ENCODE data around the gene GNA12.

The GNA12 gene

DNA sequence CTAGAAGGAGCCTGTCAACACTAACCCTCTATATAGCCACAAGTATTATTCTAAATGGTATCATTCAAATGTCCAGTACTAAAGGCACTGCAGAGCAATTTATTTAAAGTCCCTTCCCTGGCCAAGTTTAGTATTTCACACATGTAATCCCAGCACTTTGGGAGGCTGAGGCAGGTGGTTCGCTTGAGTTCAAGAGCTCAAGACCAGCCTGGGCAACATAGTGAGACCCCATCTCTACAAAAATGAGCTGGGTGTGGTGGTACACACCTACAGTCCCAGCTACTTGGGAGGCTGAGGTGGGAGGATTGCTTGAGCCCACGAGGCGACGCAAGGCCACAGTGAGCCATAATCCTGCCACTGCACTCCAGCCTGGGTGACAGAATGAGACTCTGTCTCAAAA lies 3.6 kb downstream of the GNA12 start:
- Histone ChIP-seq H3K9ac (ENCODE audit: low read length) (no peak overlapping the region), H2AFZ (ENCODE audit: low read depth, low read length, severe bottlenecking) (no peak overlapping the region), H3K79me2 (ENCODE audit: insufficient read depth, low read length) (no peaks in the 10 kb centered on the region), H3K4me2 (ENCODE audit: low read depth, low read length, poor library complexity, severe bottlenecking) (no peak overlapping the region), H4K20me1 (ENCODE audit: low read depth, low read length) (no peaks in the 10 kb centered on the region; the same call in 1 of the 2 replicates), H3K4me3 (ENCODE audit: insufficient read depth, low read length, poor library complexity, severe bottlenecking) (no peak overlapping the region), H3K9me2 (replicated peaks; ENCODE audit: insufficient read depth, low read length) (no peaks in the 10 kb centered on the region), H3K27me3 (ENCODE audit: low read length) (no peaks in the 10 kb centered on the region), H3K9me3 (ENCODE audit: insufficient read depth, low read length) (no peaks in the 10 kb centered on the region), H3F3A (ENCODE audit: insufficient read depth) (no peaks in the 10 kb centered on the region), H3K36me3 (ENCODE audit: low read length) (no peaks in the 10 kb centered on the region), H3K27ac (ENCODE audit: low read depth, low read length) (no peak overlapping the region)
- TF ChIP-seq, protein P1, sequence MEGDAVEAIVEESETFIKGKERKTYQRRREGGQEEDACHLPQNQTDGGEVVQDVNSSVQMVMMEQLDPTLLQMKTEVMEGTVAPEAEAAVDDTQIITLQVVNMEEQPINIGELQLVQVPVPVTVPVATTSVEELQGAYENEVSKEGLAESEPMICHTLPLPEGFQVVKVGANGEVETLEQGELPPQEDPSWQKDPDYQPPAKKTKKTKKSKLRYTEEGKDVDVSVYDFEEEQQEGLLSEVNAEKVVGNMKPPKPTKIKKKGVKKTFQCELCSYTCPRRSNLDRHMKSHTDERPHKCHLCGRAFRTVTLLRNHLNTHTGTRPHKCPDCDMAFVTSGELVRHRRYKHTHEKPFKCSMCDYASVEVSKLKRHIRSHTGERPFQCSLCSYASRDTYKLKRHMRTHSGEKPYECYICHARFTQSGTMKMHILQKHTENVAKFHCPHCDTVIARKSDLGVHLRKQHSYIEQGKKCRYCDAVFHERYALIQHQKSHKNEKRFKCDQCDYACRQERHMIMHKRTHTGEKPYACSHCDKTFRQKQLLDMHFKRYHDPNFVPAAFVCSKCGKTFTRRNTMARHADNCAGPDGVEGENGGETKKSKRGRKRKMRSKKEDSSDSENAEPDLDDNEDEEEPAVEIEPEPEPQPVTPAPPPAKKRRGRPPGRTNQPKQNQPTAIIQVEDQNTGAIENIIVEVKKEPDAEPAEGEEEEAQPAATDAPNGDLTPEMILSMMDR (IDR thresholded peaks at IDR 0.05; ENCODE audit: insufficient read depth, low read length, poor library complexity, severe bottlenecking): no peak
- TF ChIP-seq EZH2phosphoT487 (conservative IDR thresholded peaks at IDR 0.05; ENCODE audit: low read length): no peak

DNA sequence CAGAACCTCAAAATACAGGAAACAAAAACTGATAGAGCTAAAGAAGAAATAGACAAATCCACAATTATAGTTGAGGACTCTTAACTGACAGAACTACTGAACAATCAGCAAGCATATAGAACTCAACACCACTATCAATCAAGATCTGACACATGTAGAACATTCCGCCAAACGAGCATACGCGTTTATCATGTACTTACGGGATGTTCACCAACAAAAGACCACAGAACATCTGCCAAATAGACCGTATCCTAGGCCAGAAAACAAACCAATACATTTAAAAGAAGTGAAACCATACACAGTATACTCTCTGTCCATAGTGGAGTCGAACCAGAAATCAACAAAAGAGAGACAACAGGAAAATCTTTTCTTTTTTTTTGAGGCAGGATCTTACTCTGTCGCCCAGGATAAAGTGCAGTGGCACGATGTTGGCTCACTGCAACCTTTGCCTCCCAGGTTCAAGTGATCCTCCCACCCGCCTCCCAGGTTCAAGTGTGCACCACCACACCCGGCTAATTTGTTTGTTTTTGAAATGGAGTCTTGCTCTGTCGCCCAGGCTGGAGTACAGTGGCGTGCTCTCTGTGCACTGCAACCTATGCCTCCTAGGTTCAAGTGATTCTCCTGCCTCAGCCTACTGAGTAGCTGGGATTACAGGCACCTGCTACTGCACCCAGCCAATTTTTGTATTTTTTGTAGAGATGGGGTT lies 5.1 kb downstream of the GNA12 start:
- H2AFZ ChIP-seq (ENCODE audit: low read depth, low read length, severe bottlenecking): no peak overlapping the region
- no peaks in the 10 kb centered on the region for H3K9me2 ChIP-seq (replicated peaks; ENCODE audit: insufficient read depth, low read length)
- no peaks in the 10 kb centered on the region for H3K27me3 ChIP-seq (ENCODE audit: low read length)
- no peaks in the 10 kb centered on the region for H3F3A ChIP-seq (ENCODE audit: insufficient read depth)
- no peak overlapping the region for H3K9ac ChIP-seq (ENCODE audit: low read length)
- TF ChIP-seq EZH2phosphoT487 (conservative IDR thresholded peaks at IDR 0.05; ENCODE audit: low read length): no peak
- TF ChIP-seq, protein P1 (IDR thresholded peaks at IDR 0.05; ENCODE audit: insufficient read depth, low read length, poor library complexity, severe bottlenecking): no peak
- no peaks in the 10 kb centered on the region for H3K9me3 ChIP-seq (ENCODE audit: insufficient read depth, low read length)
- H3K4me3 ChIP-seq (ENCODE audit: insufficient read depth, low read length, poor library complexity, severe bottlenecking): no peak overlapping the region
- H4K20me1 ChIP-seq (ENCODE audit: low read depth, low read length): no peaks in the 10 kb centered on the region; the same call in 1 of the 2 replicates
- H3K36me3 ChIP-seq (ENCODE audit: low read length): no peaks in the 10 kb centered on the region
- no peaks in the 10 kb centered on the region for H3K79me2 ChIP-seq (ENCODE audit: insufficient read depth, low read length)
- no peak overlapping the region for H3K27ac ChIP-seq (ENCODE audit: low read depth, low read length)
- no peak overlapping the region for H3K4me2 ChIP-seq (ENCODE audit: low read depth, low read length, poor library complexity, severe bottlenecking)

DNA sequence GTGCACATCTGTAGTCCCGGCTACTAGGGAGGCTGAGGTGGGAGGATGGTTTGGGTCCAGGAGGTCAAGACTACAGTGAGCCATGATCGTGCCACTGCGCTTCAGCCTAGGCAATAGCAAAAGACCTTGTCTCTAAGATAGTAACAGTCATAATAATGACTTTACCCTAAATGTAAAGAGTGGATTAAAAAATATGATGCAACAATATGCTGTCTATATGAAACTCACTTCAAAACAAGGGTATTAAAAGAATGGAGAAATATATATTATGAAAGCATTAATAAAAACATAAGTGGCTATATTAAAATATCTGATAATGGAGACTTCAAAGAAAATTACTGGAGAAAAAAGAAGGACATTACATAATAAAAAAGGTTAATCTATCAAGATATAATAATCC lies 5.7 kb downstream of the GNA12 start:
- H3F3A ChIP-seq (ENCODE audit: insufficient read depth): no peaks in the 10 kb centered on the region
- TF ChIP-seq, protein P1 (IDR thresholded peaks at IDR 0.05; ENCODE audit: insufficient read depth, low read length, poor library complexity, severe bottlenecking): no peak
- no peak for TF ChIP-seq EZH2phosphoT487 (conservative IDR thresholded peaks at IDR 0.05; ENCODE audit: low read length)
- H3K36me3 ChIP-seq (ENCODE audit: low read length): no peaks in the 10 kb centered on the region
- no peaks in the 10 kb centered on the region for H3K27me3 ChIP-seq (ENCODE audit: low read length)
- H2AFZ ChIP-seq (ENCODE audit: low read depth, low read length, severe bottlenecking): no peak overlapping the region
- H3K79me2 ChIP-seq (ENCODE audit: insufficient read depth, low read length): no peaks in the 10 kb centered on the region
- no peaks in the 10 kb centered on the region for H3K9me2 ChIP-seq (replicated peaks; ENCODE audit: insufficient read depth, low read length)
- no peaks in the 10 kb centered on the region; the same call in 1 of the 2 replicates for H4K20me1 ChIP-seq (ENCODE audit: low read depth, low read length)
- no peak overlapping the region for H3K4me2 ChIP-seq (ENCODE audit: low read depth, low read length, poor library complexity, severe bottlenecking)
- H3K27ac ChIP-seq (ENCODE audit: low read depth, low read length): no peak overlapping the region
- H3K9me3 ChIP-seq (ENCODE audit: insufficient read depth, low read length): no peaks in the 10 kb centered on the region
- H3K4me3 ChIP-seq (ENCODE audit: insufficient read depth, low read length, poor library complexity, severe bottlenecking): no peak overlapping the region
- H3K9ac ChIP-seq (ENCODE audit: low read length): no peak overlapping the region

All from SU-DHL-6 (cell line).